Astrocyte (in vitro differentiated cells and primary cell): ENCODE measurements around the gene PAK4. TPM values are rescaled to one million over a fixed set of nuclear protein-coding genes. Genes with fewer than 3 reads are reported as not detected.

ENCODE experiments used
- DNase-seq: peaks from one replicate; pipeline ENCODE4 v3.0.0-alpha.2; 2010; ENCODE audit warnings: low read depth
- FAIRE-seq: peaks from 2 replicates; lab custom pipeline; 2011; peaks lifted over from hg19 to GRCh38; lab: Jason Lieb, UNC
- H2AFZ ChIP-seq: 2 replicates; pipeline ENCODE4 v1.6.0; 2012; ENCODE audit warnings: low read depth, low read length, inconsistent platforms
- H3K27ac ChIP-seq: 2 replicates; pipeline ENCODE4 v1.5.1; 2011; ENCODE audit warnings: low read depth, low read length, inconsistent platforms
- H3K27me3 ChIP-seq: 2 replicates; pipeline ENCODE4 v1.6.0; 2011; ENCODE audit warnings: low read length, inconsistent platforms; ENCODE audit not compliant: insufficient read depth
- H3K36me3 ChIP-seq: 2 replicates; pipeline ENCODE4 v1.5.1; 2011; ENCODE audit warnings: low read length, inconsistent platforms; ENCODE audit not compliant: insufficient read depth
- H3K4me1 ChIP-seq: 2 replicates; pipeline ENCODE4 v1.5.1; 2011; ENCODE audit warnings: low read length, inconsistent platforms; ENCODE audit not compliant: insufficient read depth
- H3K4me2 ChIP-seq: 2 replicates; pipeline ENCODE4 v1.6.0; 2012; ENCODE audit warnings: low read length, inconsistent platforms
- H3K4me3 ChIP-seq: 2 replicates; pipeline ENCODE4 v1.5.1; 2011; ENCODE audit warnings: low read depth, mild to moderate bottlenecking, low read length, inconsistent platforms; ENCODE audit not compliant: insufficient read depth
- H3K79me2 ChIP-seq: 2 replicates; pipeline ENCODE4 v1.6.0; 2012; ENCODE audit warnings: mild to moderate bottlenecking, low read length, inconsistent platforms; ENCODE audit not compliant: insufficient read depth
- H3K9ac ChIP-seq: 2 replicates; pipeline ENCODE4 v1.6.0; 2012; ENCODE audit warnings: mild to moderate bottlenecking, low read length, inconsistent platforms
- H3K9me3 ChIP-seq: 2 replicates; pipeline ENCODE4 v1.5.1; 2012; ENCODE audit warnings: low read depth, mild to moderate bottlenecking, low read length, inconsistent platforms; ENCODE audit not compliant: insufficient read depth
- H4K20me1 ChIP-seq: 2 replicates; pipeline ENCODE4 v1.6.0; 2012; ENCODE audit warnings: low read length, inconsistent platforms; ENCODE audit not compliant: insufficient read depth
- H3K27ac Mint-ChIP-seq: one replicate; pipeline ENCODE4 v1.8.0; 2021; ENCODE audit warnings: mild to moderate bottlenecking, mixed read lengths; ENCODE audit not compliant: unreplicated experiment
- H3K27me3 Mint-ChIP-seq: one replicate; pipeline ENCODE4 v1.8.0; 2021; ENCODE audit warnings: low read depth, mixed read lengths; ENCODE audit not compliant: unreplicated experiment
- H3K36me3 Mint-ChIP-seq: one replicate; pipeline ENCODE4 v1.8.0; 2021; ENCODE audit warnings: low read depth, mixed read lengths; ENCODE audit not compliant: unreplicated experiment
- H3K4me1 Mint-ChIP-seq: one replicate; pipeline ENCODE4 v1.8.0; 2021; ENCODE audit warnings: low read depth, mixed read lengths; ENCODE audit not compliant: unreplicated experiment
- H3K4me3 Mint-ChIP-seq: one replicate; pipeline ENCODE4 v1.8.0; 2021; ENCODE audit warnings: mild to moderate bottlenecking, moderate library complexity, mixed read lengths; ENCODE audit not compliant: unreplicated experiment
- H3K9me3 Mint-ChIP-seq: one replicate; pipeline ENCODE4 v1.8.0; 2021; ENCODE audit warnings: mild to moderate bottlenecking, mixed read lengths; ENCODE audit not compliant: unreplicated experiment
- CTCF ChIP-seq: IDR thresholded peaks from 2 replicates; pipeline ENCODE4 v1.5.1; 2011; ENCODE audit warnings: low read depth, mild to moderate bottlenecking, inconsistent platforms, low read length, moderate library complexity; ENCODE audit not compliant: insufficient read depth
- EZH2 ChIP-seq: IDR thresholded peaks from 2 replicates; pipeline ENCODE4 v1.6.1; 2012; ENCODE audit warnings: mild to moderate bottlenecking, low read length, inconsistent platforms; ENCODE audit not compliant: insufficient read depth
- total RNA-seq: library from RNA; stranded (reverse); gene quantifications from 2 replicates; pipeline ENCODE4 v1.2.1, GENCODE V29; 2021

Gene PAK4
- total RNA-seq, 1 donor from 2014 or later: 48.0 TPM

DNA sequence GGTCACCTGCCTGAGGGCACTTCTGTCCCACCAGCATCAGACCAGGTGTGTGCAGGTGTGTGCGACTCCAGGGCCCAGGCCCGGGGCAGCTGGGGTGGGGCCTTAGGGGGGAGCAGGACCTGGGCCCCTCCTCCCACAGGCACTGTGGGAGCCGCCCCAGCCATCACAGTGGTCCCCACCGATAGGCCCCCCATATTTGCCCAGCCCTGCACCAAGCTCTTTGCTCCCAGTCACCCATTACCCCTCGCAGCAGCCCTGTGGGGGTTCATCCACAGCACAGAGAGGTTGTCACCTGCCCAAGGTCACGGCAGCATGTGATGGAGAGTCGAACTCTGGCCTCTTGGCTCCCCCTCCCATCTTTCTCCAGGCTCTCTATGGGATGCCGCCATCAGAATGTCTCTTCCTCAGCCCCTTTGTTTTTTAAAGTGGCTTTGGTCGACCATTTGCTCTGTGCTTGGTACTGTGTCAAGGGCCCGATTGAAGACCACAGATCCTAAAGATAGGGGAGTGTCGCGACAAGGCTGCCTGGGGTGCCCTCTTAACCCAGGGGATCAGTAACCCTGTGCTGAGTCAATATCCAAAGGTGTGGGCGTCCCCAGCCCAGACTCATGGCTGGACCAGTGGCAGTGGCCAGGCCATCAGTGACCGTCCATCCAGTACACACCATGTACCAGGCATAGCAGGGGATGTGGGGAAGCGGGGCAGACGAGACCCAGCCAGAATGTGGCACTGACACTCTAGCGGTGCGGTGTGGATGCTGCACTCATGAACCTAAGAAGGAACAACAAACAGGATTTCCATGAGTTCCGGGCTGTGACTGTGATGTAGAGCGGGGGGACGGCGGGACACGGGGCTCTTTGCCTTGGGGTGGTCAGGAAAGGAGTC lies 42.9 kb downstream of the PAK4 start:
- no peak overlapping the region for H3K4me2 ChIP-seq
- H4K20me1 ChIP-seq: peaks cover 53% of the 10 kb centered on the region
- DNase-seq (no peak), FAIRE-seq (no peak)
- H3K79me2 ChIP-seq: peaks cover 22% of the 10 kb centered on the region
- no peaks in the 10 kb centered on the region for H3K4me1 ChIP-seq
- Mint-ChIP-seq H3K27me3 (no peaks in the 10 kb centered on the region), H3K4me3 (no peak overlapping the region), H3K9me3 (no peaks in the 10 kb centered on the region), H3K36me3 (peaks cover 3% of the 10 kb centered on the region), H3K4me1 (no peaks in the 10 kb centered on the region), H3K27ac (no peak overlapping the region)
- no peak overlapping the region for H2AFZ ChIP-seq
- H3K36me3 ChIP-seq: no peaks in the 10 kb centered on the region
- no peaks in the 10 kb centered on the region for H3K9me3 ChIP-seq
- no peak for TF ChIP-seq CTCF
- no peak for TF ChIP-seq EZH2
- H3K27ac ChIP-seq: no peak overlapping the region
- H3K9ac ChIP-seq: no peak overlapping the region
- H3K27me3 ChIP-seq: no peaks in the 10 kb centered on the region
- H3K4me3 ChIP-seq: no peak overlapping the region

GRCh38 chr19:39169143-39169810 lies 43.7 kb downstream of the PAK4 start:
- no peak overlapping the region for H3K4me3 Mint-ChIP-seq
- Histone ChIP-seq H3K79me2 (peaks cover 20% of the 10 kb centered on the region), H3K4me2 (no peak overlapping the region), H2AFZ (no peak overlapping the region), H3K27me3 (no peaks in the 10 kb centered on the region), H3K9ac (no peak overlapping the region), H3K27ac (no peak overlapping the region), H3K4me1 (no peaks in the 10 kb centered on the region), H3K9me3 (no peaks in the 10 kb centered on the region), H3K4me3 (no peak overlapping the region), H4K20me1 (peaks cover 46% of the 10 kb centered on the region), H3K36me3 (no peaks in the 10 kb centered on the region)
- TF ChIP-seq EZH2 (no peak), CTCF (no peak)
- DNase-seq (no peak), FAIRE-seq (no peak)
- no peaks in the 10 kb centered on the region for H3K4me1 Mint-ChIP-seq
- no peak overlapping the region for H3K27ac Mint-ChIP-seq
- H3K27me3 Mint-ChIP-seq: no peaks in the 10 kb centered on the region
- H3K36me3 Mint-ChIP-seq: peaks cover 3% of the 10 kb centered on the region
- H3K9me3 Mint-ChIP-seq: no peaks in the 10 kb centered on the region
